Stimulated activated CD4-positive, alpha-beta T cell treated with anti-CD3 and anti-CD28 coated beads, Interleukin-12 subunit alpha, Interleukin-12 subunit beta, amount 100 ng/mL, for 4 hours (primary cell): Measurements from ENCODE around the gene CD96.

ENCODE experiments used
- DNase-seq: peaks from one replicate; pipeline ENCODE4 v3.0.0-alpha.2; 2020

Gene CD96

GRCh38 chr3:111566844-111567243 lies 24.8 kb downstream of the CD96 start:
- no peak for DNase-seq

- no peak for DNase-seq
These were observed 26.4 kb downstream of the CD96 start for GRCh38 chr3:111568355-111568754.

- no peak for DNase-seq
These were observed 26.9 kb downstream of the CD96 start for GRCh38 chr3:111568911-111569310.

GRCh38 chr3:111570404-111571030 lies 28.5 kb downstream of the CD96 start:
- DNase-seq: no peak

- no peak for DNase-seq
These were observed 29.3 kb downstream of the CD96 start for GRCh38 chr3:111571282-111571681.

GRCh38 chr3:111571907-111572460 lies 30.0 kb downstream of the CD96 start:
- DNase-seq: peak; percentile 23

- DNase-seq: no peak
These were observed 35.1 kb downstream of the CD96 start for GRCh38 chr3:111577113-111577512.

GRCh38 chr3:111577798-111578685 lies 36.0 kb downstream of the CD96 start:
- no peak for DNase-seq

- no peak for DNase-seq
These were observed 36.9 kb downstream of the CD96 start for GRCh38 chr3:111578867-111579266.

GRCh38 chr3:111579495-111579894 lies 37.5 kb downstream of the CD96 start:
- no peak for DNase-seq

GRCh38 chr3:111581403-111582119 lies 39.6 kb downstream of the CD96 start:
- DNase-seq: no peak

- no peak for DNase-seq
These were observed 40.1 kb downstream of the CD96 start for GRCh38 chr3:111582120-111582474.

- DNase-seq: no peak
These were observed 42.7 kb downstream of the CD96 start for GRCh38 chr3:111584744-111585143.

GRCh38 chr3:111585217-111585616 lies 43.2 kb downstream of the CD96 start:
- DNase-seq: no peak

GRCh38 chr3:111588527-111588926 lies 46.5 kb downstream of the CD96 start:
- no peak for DNase-seq

GRCh38 chr3:111589303-111590142 lies 47.5 kb downstream of the CD96 start:
- no peak for DNase-seq

GRCh38 chr3:111590143-111590491 lies 48.1 kb downstream of the CD96 start:
- no peak for DNase-seq

GRCh38 chr3:111591555-111591954 lies 49.6 kb downstream of the CD96 start:
- no peak for DNase-seq

- no peak for DNase-seq
These were observed 50.1 kb downstream of the CD96 start for GRCh38 chr3:111592143-111592542.

GRCh38 chr3:111592936-111593335 lies 50.9 kb downstream of the CD96 start:
- DNase-seq: no peak

- DNase-seq: no peak
These were observed 51.7 kb downstream of the CD96 start for GRCh38 chr3:111593666-111594065.

GRCh38 chr3:111594205-111594604 lies 52.2 kb downstream of the CD96 start:
- DNase-seq: no peak

GRCh38 chr3:111594781-111595180 lies 52.8 kb downstream of the CD96 start:
- DNase-seq: no peak
